G401.6 (cell line): ENCODE data around the gene SUMO1.

Experiments
- FAIRE-seq: peaks from 2 replicates; lab custom pipeline; 2012; peaks lifted over from hg19 to GRCh38; lab: Jason Lieb, UNC

Gene SUMO1

GRCh38 chr2:202196727-202197126 lies 41.7 kb downstream of the SUMO1 start:
- FAIRE-seq, result no peak

- FAIRE-seq, result no peak
Observed at GRCh38 chr2:202194418-202194817, 44.0 kb downstream of the SUMO1 start.

DNA sequence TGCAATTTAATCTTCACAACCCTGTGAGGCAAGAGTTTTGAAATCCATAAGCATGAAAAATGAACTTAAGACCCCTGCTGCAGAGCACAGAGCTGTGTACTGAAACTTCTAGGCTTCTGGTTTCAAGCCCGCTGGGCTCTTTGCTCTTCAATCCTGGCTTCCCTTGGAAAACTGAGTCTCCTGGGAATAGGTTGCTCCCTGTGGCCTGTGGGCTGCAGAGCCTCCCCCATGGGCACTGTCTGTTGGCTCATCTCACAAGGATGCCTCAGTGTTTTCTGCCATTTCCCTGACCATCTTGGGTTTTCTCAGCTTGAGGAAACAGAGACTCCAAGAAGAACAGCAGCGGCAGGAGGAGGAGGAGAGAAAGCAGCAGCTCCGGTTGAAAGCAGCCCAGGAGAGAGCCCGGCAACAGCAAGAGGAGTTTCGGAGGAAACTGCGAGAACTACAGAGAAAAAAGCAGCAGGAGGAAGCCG lies 44.5 kb downstream of the SUMO1 start:
- FAIRE-seq, result no peak

GRCh38 chr2:202193305-202193704 lies 45.1 kb downstream of the SUMO1 start:
- FAIRE-seq, result no peak

DNA sequence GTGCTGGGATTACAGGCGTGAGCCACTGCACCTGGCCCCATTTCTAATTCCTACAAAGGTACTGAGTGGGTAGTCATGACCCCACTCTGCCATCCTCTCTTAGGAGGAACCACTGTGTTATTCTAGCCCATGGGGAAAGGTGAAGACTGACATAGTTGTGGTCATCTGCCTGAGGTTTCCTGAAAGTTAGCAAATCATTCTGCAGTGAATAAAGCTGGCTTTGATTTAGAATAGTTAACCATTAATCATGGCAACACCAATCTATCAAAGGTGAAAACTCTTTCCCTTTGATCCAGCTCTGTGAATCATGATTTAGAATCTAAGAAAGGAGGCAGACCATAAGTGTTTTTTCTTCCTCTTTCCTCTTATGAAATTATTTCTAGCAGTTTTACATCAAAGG lies 50.8 kb downstream of the SUMO1 start:
- FAIRE-seq, result no peak

- FAIRE-seq, result no peak
Observed at GRCh38 chr2:202186641-202187202, 51.7 kb downstream of the SUMO1 start.

DNA sequence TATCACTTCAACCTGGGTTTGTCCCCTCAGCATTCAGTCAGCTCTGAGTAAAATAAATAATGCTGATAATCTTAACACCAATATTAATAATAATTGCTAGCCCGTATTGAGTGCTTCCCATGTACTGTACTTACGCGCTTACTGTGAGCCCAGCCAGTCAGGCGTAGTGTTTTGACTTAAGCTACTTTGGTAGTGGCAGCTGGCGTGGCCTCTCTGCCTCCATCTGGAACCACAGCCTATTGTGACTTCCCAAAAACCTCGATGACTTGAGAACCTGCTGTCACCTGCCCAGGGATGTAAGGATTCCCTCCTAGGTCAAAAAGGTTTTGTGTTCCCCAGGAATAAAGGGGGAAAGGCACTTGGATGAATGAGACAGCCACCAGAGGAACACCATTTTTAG lies 53.2 kb downstream of the SUMO1 start:
- FAIRE-seq, result no peak

GRCh38 chr2:202184557-202184956 lies 53.8 kb downstream of the SUMO1 start:
- FAIRE-seq, result no peak

- FAIRE-seq, result peak; percentile 97
Observed at GRCh38 chr2:202178346-202178958, 59.9 kb downstream of the SUMO1 start.

- no peak for FAIRE-seq
Observed at GRCh38 chr2:202172439-202173211, 65.8 kb downstream of the SUMO1 start.

- no peak for FAIRE-seq
Observed at GRCh38 chr2:202171241-202171825, 67.1 kb downstream of the SUMO1 start.

DNA sequence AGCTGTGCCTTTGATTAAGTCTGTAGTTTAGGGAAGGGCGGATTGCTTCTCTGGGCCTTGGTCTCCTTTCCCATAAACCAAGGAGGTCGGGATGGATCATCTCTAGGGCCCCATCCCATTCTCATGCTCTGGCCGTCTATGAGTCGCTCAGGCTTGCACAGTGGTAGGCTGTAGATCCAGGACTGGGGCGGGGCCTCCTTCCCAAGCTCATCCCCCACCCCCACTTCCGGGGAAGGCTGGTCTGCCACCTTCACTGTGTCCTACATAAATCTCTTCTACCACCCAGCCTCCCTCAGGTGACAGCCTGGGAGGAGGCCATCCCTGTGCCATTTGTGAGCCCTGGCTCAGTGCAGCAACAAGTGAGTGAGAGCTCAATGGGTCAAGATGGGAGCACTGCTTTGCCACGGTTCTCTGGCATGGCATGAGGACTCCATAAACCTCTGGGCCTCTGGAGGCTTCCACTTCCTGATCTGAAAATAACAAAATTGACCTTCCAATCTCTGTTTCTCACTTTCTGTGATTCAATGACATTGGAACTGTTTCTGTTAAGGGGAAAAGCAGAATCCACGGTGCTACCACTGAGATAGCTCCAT lies 68.5 kb downstream of the SUMO1 start:
- FAIRE-seq, result no peak

DNA sequence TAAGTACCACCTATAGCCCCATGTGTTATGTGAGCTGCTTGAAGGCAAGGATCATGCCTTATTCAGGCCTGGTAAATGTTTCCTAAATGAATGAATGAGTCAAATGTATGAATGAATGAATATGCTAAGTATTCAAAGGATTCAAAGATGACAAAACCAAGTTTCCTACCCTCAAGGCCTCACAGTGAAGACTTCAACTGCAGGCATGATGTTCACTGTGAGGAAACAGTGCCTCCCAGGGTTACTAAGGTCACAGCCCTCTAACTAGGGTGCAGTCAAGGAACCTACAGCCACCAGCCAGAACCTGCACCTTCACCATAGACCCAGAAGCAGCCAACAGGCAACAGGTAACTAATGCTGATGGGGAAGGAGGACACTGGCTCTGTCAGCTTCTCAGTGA lies 69.3 kb downstream of the SUMO1 start:
- no peak for FAIRE-seq

DNA sequence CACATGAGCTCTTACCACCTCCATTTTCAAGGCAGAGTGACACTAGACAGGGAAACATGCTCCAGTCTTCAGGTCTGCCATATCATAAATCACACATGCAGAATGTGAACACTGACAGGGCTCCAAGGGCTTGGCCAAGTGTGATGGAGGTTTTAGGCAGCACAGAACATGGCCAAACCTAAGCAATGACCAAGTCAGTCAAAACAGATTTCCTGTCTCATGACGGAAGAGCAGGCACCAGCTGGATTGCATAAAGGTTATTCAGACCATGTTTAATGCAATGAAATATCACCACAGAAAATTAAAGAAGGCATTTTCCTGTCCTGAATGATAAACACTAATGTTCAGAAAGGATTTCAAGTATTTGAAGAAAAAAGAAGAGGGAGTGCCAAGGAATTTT lies 72.5 kb downstream of the SUMO1 start:
- FAIRE-seq, result no peak

DNA sequence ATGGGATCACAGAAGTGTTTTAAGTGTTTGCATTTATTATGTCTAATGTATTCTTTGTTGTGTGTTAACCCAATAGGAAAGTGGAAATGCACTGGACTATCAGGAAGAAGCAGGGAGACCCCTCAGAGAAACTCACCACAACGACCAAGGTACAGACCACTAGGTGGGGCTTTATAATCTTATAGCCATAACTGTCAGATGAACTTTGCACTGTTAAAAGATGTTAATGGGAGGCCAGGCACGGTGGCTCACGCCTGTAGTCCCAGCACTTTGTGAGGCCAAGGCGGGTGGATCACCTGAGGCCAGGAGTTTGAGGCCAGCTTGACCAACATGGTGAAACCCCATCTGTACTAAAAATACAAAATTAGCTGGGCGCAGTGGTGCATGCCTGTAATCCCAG lies 73.2 kb downstream of the SUMO1 start:
- no peak for FAIRE-seq

DNA sequence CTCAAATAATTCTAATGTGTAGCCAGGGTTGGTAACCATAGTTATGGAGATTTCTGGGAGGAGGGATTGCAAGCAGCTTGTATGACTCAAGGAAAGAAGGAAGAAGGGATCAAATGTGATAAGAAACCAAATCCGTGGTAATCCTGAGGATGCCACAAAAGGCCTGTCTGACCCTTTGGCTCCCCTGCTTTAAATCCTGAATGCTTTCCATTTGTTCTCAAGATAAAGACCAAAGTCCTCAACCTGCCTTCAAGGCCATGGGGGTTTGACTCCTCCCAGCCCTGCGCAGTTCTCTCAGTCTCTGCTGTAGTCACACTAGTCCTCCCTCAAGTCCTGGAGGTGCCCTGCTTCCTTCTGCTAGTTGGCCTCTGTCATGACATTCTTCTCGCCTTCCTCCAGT lies 74.0 kb downstream of the SUMO1 start:
- no peak for FAIRE-seq

DNA sequence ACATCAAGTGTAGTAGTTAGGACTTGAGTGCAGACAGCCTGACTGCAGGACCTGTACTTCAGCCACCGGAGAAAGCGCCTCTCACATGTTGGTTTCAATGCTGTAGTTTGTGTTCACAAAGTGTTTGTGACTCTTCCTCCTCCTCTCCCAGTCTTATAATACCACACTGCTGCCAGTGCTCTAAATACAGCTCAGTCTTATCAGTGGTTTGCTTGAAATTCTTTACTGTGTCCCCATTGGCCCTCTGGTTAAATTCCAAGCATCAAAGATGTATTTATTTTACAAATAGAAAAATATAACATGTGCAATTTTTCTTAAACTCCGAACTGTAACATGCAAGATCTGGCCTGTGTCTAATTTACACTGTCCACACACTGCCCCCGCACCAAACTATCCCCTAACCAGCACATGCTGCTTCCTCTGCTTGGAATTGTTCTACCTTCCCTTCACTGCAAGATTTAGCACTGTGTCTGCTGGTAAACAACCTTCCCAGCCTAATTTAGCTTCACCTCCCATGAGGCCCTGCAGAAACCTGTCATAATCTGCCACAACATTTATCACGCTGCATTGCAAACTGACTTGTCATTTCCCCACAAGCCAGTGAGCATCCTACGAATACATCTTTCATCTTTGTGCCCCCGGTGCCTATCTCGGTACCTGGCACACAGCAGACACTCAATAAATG lies 77.1 kb downstream of the SUMO1 start:
- FAIRE-seq, result no peak

- no peak for FAIRE-seq
Observed at GRCh38 chr2:202158796-202159195, 79.6 kb downstream of the SUMO1 start.

GRCh38 chr2:202157211-202157990 lies 81.0 kb downstream of the SUMO1 start:
- no peak for FAIRE-seq
